Measurements from ENCODE around the gene SMARCA4.

DNA sequence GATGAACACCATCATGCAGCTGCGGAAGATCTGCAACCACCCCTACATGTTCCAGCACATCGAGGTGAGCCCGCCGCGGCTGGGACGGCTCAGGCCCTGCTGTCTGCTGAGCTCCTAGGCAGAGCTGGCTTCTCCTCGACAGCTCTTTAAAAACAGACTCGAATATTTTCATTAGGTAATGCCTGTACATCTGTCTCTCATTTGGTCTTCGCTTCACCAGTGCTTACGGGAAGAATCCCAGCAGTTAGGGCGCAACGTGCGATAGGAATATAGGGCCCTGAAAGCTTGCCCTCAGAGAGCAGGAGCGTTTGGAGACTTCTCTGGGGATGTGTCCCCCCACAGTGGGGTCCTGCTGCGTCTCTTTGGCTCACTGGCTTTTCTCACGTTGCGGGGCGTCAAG is 64.6 kb downstream of the SMARCA4 start:
- no peak for TF ChIP-seq EZH2 (IDR thresholded peaks at IDR 0.05; ENCODE audit: borderline replicate concordance, low read length)
- TF ChIP-seq, protein P1, sequence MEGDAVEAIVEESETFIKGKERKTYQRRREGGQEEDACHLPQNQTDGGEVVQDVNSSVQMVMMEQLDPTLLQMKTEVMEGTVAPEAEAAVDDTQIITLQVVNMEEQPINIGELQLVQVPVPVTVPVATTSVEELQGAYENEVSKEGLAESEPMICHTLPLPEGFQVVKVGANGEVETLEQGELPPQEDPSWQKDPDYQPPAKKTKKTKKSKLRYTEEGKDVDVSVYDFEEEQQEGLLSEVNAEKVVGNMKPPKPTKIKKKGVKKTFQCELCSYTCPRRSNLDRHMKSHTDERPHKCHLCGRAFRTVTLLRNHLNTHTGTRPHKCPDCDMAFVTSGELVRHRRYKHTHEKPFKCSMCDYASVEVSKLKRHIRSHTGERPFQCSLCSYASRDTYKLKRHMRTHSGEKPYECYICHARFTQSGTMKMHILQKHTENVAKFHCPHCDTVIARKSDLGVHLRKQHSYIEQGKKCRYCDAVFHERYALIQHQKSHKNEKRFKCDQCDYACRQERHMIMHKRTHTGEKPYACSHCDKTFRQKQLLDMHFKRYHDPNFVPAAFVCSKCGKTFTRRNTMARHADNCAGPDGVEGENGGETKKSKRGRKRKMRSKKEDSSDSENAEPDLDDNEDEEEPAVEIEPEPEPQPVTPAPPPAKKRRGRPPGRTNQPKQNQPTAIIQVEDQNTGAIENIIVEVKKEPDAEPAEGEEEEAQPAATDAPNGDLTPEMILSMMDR (conservative IDR thresholded peaks at IDR 0.05 in 1 of 2, IDR thresholded peaks at IDR 0.05 in 1 of 2; ENCODE audit: extremely low read depth in 1 of 2, insufficient read depth in 1 of 2, low read depth in 1 of 2, low read length in 2 of 2): no peak

Data from mammary epithelial cell (primary cell).